CD14-positive monocyte (primary cell): ENCODE data around the gene KIFC3. TPM values are rescaled to one million over a fixed set of nuclear protein-coding genes. Genes with fewer than 3 reads are reported as not detected.

ENCODE experiments used
- DNase-seq, 3 donors: peaks; one replicate each; pipeline ENCODE4 v3.0.0-alpha.2; 2011 to 2022
- H2AFZ ChIP-seq: 2 replicates; pipeline ENCODE4 v1.6.0; 2012; ENCODE audit warnings: mild to moderate bottlenecking, low read depth, low read length, inconsistent platforms; ENCODE audit not compliant: insufficient read depth, poor library complexity, severe bottlenecking
- H3K27ac ChIP-seq, 2 donors: 1 replicate in 1 of 2; 2 replicates in 1 of 2; pipeline ENCODE4 v1.5.1; 2012 to 2013; ENCODE audit warnings: low read length in 2 of 2, control low read depth in 1 of 2, inconsistent platforms in 1 of 2, low read depth in 1 of 2, mild to moderate bottlenecking in 1 of 2
- H3K27me3 ChIP-seq, 2 donors: one replicate each; pipeline versions ENCODE4 v1.6.0 to v1.6.1; 2011 to 2013; ENCODE audit warnings: low read length in 2 of 2; ENCODE audit not compliant: control insufficient read depth in 2 of 2, insufficient read depth in 2 of 2
- H3K36me3 ChIP-seq, 2 donors: replicated peaks in 1 of 2; 1 replicate in 1 of 2; 2 replicates in 1 of 2; pipeline versions ENCODE4 v1.5.1 to v1.6.1; 2012 to 2013; ENCODE audit warnings: low read length in 2 of 2, control low read depth in 1 of 2, inconsistent platforms in 1 of 2, mild to moderate bottlenecking in 1 of 2; ENCODE audit not compliant: insufficient read depth in 2 of 2, control insufficient read depth in 1 of 2
- H3K4me1 ChIP-seq, 2 donors: 1 replicate in 1 of 2; 2 replicates in 1 of 2; pipeline versions ENCODE4 v1.5.1 to v1.6.1; 2012 to 2013; ENCODE audit warnings: low read length in 2 of 2, control low read depth in 1 of 2, inconsistent platforms in 1 of 2, mild to moderate bottlenecking in 1 of 2, moderate library complexity in 1 of 2; ENCODE audit not compliant: insufficient read depth in 2 of 2, control insufficient read depth in 1 of 2
- H3K4me2 ChIP-seq: replicated peaks from 2 replicates; pipeline ENCODE3; 2012; ENCODE audit warnings: low read length, moderate library complexity, mild to moderate bottlenecking; ENCODE audit not compliant: poor library complexity, severe bottlenecking; ENCODE audit errors: extremely low read depth
- H3K4me3 ChIP-seq, 3 experiments: fragments of 200-600 bp in 1 of 3; sonication (generic) in 1 of 3; replicated peaks in 1 of 3; 1 replicate in 2 of 3; 2 replicates in 1 of 3; pipeline ENCODE4 v1.5.1; 2011 to 2013; ENCODE audit warnings: low read length in 3 of 3, mild to moderate bottlenecking in 3 of 3, control low read depth in 2 of 3, low read depth in 2 of 3, inconsistent platforms in 1 of 3, moderate library complexity in 1 of 3
- H3K79me2 ChIP-seq: 2 replicates; pipeline ENCODE4 v1.6.0; 2012; ENCODE audit warnings: mild to moderate bottlenecking, control low read depth, inconsistent platforms, low read length, moderate library complexity; ENCODE audit not compliant: insufficient read depth
- H3K9ac ChIP-seq: 2 replicates; pipeline ENCODE4 v1.6.0; 2017; ENCODE audit warnings: low read length, mild to moderate bottlenecking; ENCODE audit not compliant: insufficient read depth, poor library complexity, severe bottlenecking
- H3K9me3 ChIP-seq, 2 donors: replicated peaks in 1 of 2; 1 replicate in 1 of 2; 2 replicates in 1 of 2; pipeline versions ENCODE4 v1.5.1 to v1.6.1; 2012 to 2013; ENCODE audit warnings: low read length in 2 of 2, control low read depth in 1 of 2; ENCODE audit not compliant: control insufficient read depth in 1 of 2, insufficient read depth in 1 of 2
- H4K20me1 ChIP-seq: 2 replicates; pipeline ENCODE4 v1.6.0; 2012; ENCODE audit warnings: mild to moderate bottlenecking, low read length, control low read depth, moderate library complexity; ENCODE audit not compliant: insufficient read depth
- H3K27ac Mint-ChIP-seq, 7 donors: one replicate each; pipeline ENCODE4 v1.8.0; 2020; ENCODE audit warnings: mild to moderate bottlenecking in 7 of 7, mixed read lengths in 7 of 7, moderate library complexity in 6 of 7, inconsistent platforms in 2 of 7
- H3K27me3 Mint-ChIP-seq, 3 donors: one replicate each; pipeline ENCODE4 v1.8.0; 2021 to 2022; ENCODE audit warnings: low read depth in 3 of 3, mild to moderate bottlenecking in 3 of 3, mixed read lengths in 3 of 3, moderate library complexity in 3 of 3, inconsistent platforms in 1 of 3
- H3K36me3 Mint-ChIP-seq, 2 donors: one replicate each; pipeline ENCODE4 v1.8.0; 2020; ENCODE audit warnings: mixed read lengths in 2 of 2, inconsistent platforms in 1 of 2, mild to moderate bottlenecking in 1 of 2
- H3K4me1 Mint-ChIP-seq: one replicate; pipeline ENCODE4 v1.8.0; 2020; ENCODE audit warnings: mild to moderate bottlenecking, mixed read lengths
- H3K4me3 Mint-ChIP-seq, 2 donors: one replicate each; pipeline ENCODE4 v1.8.0; 2020; ENCODE audit warnings: mild to moderate bottlenecking in 2 of 2, mixed read lengths in 2 of 2, moderate library complexity in 1 of 2
- H3K9me3 Mint-ChIP-seq, 7 donors: one replicate each; pipeline ENCODE4 v1.8.0; 2020 to 2022; ENCODE audit warnings: mixed read lengths in 7 of 7, mild to moderate bottlenecking in 6 of 7, moderate library complexity in 6 of 7, inconsistent platforms in 2 of 7
- CTCF ChIP-seq: fragments of 200-600 bp; IDR thresholded peaks from one replicate; pipeline ENCODE4 v1.8.0; 2022; ENCODE audit warnings: antibody characterized with exemption, mild to moderate bottlenecking
- WGBS: methylation state at CpG from one replicate; pipeline ENCODE4 v1.1.5; 2013; ENCODE audit warnings: missing lambda C conversion rate; ENCODE audit not compliant: insufficient coverage; 5-methylcytosine and 5-hydroxymethylcytosine counted together
- intact Hi-C, 2 donors: fragments of 100-400 bp; cut with micrococcal nuclease; formaldehyde crosslinking; loops; one replicate each; pipeline versions ENCODE4 v1.15.0 to v1.15.1; 2023
- polyA plus RNA-seq, 3 donors: library from polyadenylated mRNA; depleted of rRNA in 1 of 3; unstranded in 2 of 3; stranded (reverse) in 1 of 3; fragments of 300-500 nt in 2 of 3; fragments of >200 nt in 1 of 3; fragmentation: Illumina TruSeq in 2 of 3; gene quantifications; 1 replicate in 2 of 3; 2 replicates in 1 of 3; pipeline ENCODE4 v1.2.3, GENCODE V29; 2012 to 2021

Gene KIFC3
- polyA plus RNA-seq, 3 donors = 0.24 to 1.7 TPM; not detected in 1

DNA sequence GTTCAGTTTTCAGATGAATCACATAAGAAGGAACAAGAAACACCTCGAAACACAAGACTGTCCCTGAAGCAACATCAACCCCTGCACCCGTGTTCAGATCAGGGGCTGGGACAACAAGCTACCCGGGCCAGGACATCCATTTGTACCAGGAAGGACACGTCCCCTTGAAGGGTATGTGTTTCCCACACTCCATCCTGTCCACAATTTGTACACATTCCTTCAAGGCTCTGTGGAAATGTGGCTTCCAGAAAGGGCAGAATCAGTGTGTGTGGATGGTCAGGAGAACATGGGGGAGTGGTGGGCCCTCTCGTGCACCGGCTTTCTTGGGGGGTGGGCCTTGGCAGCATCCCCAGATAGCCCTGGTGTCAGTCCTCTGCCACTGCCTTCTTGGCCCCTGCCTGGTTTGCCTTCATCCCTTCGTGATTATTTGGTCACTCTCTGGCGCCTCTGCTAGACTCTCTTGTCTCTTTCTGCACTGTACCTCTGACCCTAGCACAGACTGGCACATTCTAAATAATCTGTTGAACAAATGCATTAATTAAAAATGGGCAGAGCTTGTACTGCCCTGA is 10.3 kb downstream of the KIFC3 start:
- Histone ChIP-seq H3K4me3 (no peak overlapping the region), H3K9me3 (no peaks in the 10 kb centered on the region), H3K27me3 (no peaks in the 10 kb centered on the region), H3K27ac (no peak overlapping the region), H3K36me3 (no peaks in the 10 kb centered on the region), H3K4me1 (no peaks in the 10 kb centered on the region), H2AFZ (no peak overlapping the region), H3K9ac (no peak overlapping the region), H4K20me1 (no peaks in the 10 kb centered on the region), H3K79me2 (no peaks in the 10 kb centered on the region), H3K4me2 (no peak overlapping the region)
- no peak for DNase-seq
- peaks cover 0 to 4% (median 3%) of the 10 kb centered on the region in 3 donors for H3K27me3 Mint-ChIP-seq
- H3K9me3 Mint-ChIP-seq = no peaks in the 10 kb centered on the region
- no peaks in the 10 kb centered on the region for H3K36me3 Mint-ChIP-seq
- peaks cover 2% of the 10 kb centered on the region for H3K4me1 Mint-ChIP-seq
- TF ChIP-seq CTCF = no peak
- H3K27ac Mint-ChIP-seq = no peak overlapping the region
- intact Hi-C loops = no loop called here
- 85% methylated on average over 5 of the region's 8 CpGs for WGBS
- H3K4me3 Mint-ChIP-seq = no peak overlapping the region

- intact Hi-C loops = no loop called here
- no peaks in the 10 kb centered on the region for H3K27me3 ChIP-seq
- H4K20me1 ChIP-seq = no peaks in the 10 kb centered on the region
- H3K4me2 ChIP-seq = no peak overlapping the region
- H2AFZ ChIP-seq = no peak overlapping the region
- H3K9me3 ChIP-seq = no peaks in the 10 kb centered on the region
- Mint-ChIP-seq H3K4me1 (peaks cover 2% of the 10 kb centered on the region), H3K36me3 (no peaks in the 10 kb centered on the region), H3K9me3 (no peaks in the 10 kb centered on the region), H3K27me3 (peaks cover 0 to 4% (median 1%) of the 10 kb centered on the region in 3 donors), H3K4me3 (no peak overlapping the region), H3K27ac (no peak overlapping the region)
- TF ChIP-seq CTCF = no peak
- no peak overlapping the region for H3K9ac ChIP-seq
- H3K36me3 ChIP-seq = no peaks in the 10 kb centered on the region
- DNase-seq = no peak
- no peak overlapping the region for H3K4me3 ChIP-seq
- H3K4me1 ChIP-seq = no peaks in the 10 kb centered on the region
- no peak overlapping the region for H3K27ac ChIP-seq
- no peaks in the 10 kb centered on the region for H3K79me2 ChIP-seq
- WGBS = 50% methylated on average over 12 of the region's 13 CpGs
These were observed 10.9 kb downstream of the KIFC3 start for GRCh38 chr16:57791195-57791892.
